K562 (cell line): ENCODE data around the gene POLD4. TPM values are rescaled to one million over a fixed set of nuclear protein-coding genes. Genes with fewer than 3 reads are reported as not detected.

Experiments
- CHD7 ChIP-seq: fragments of 200-600 bp; sonication (generic); IDR thresholded peaks from one replicate; pipeline ENCODE4 v1.6.1; 2012; ENCODE audit warnings: mild to moderate bottlenecking, low read depth, low read length, inconsistent platforms
- E2F1 ChIP-seq: sonication (generic); formaldehyde crosslinking; IDR thresholded peaks from 2 replicates; pipeline ENCODE4 v1.8.1; 2023; ENCODE audit warnings: mild to moderate bottlenecking, missing genetic modification reagents, moderate library complexity
- ESRRA ChIP-seq: fragments of 450-650 bp; IDR thresholded peaks from 2 replicates; pipeline ENCODE4 v1.6.1; 2014; ENCODE audit warnings: low read depth, mild to moderate bottlenecking, moderate library complexity, borderline replicate concordance
- ETS1 ChIP-seq: conservative IDR thresholded peaks from 2 replicates; pipeline ENCODE4 v1.6.1; 2011; ENCODE audit warnings: low read depth, mild to moderate bottlenecking, low read length; ENCODE audit not compliant: control insufficient read depth
- HMBOX1 ChIP-seq: sonication (generic); IDR thresholded peaks from 2 replicates; pipeline ENCODE4 v1.6.1; 2016
- HNRNPUL1 ChIP-seq: fragments of 200-400 bp; formaldehyde crosslinking; IDR thresholded peaks from 2 replicates; pipeline ENCODE4 v1.6.1; 2017; ENCODE audit warnings: low read length
- POLR2AphosphoS5 ChIP-seq: IDR thresholded peaks from 2 replicates; pipeline ENCODE4 v1.6.1; 2011; ENCODE audit warnings: mild to moderate bottlenecking, low read depth, low read length, moderate library complexity; ENCODE audit not compliant: control insufficient read depth, insufficient read depth
- SIN3A ChIP-seq, 2 experiments: fragments of 150-350 bp in 1 of 2; IDR thresholded peaks; 2 replicates each; pipeline ENCODE4 v1.6.1; 2011 to 2016; ENCODE audit warnings: borderline replicate concordance in 2 of 2, low read depth in 2 of 2, low read length in 2 of 2, mild to moderate bottlenecking in 2 of 2, moderate library complexity in 2 of 2; ENCODE audit not compliant: control insufficient read depth in 1 of 2
- SUPT5H ChIP-seq: fragments of 450-650 bp; IDR thresholded peaks from 2 replicates; pipeline ENCODE4 v1.6.1; 2016
- polyA plus RNA-seq, 8 experiments: library from polyadenylated mRNA; depleted of rRNA in 4 of 8; stranded (reverse) in 5 of 8; unstranded in 3 of 8; fragments of >200 nt; fragmentation: Nextera tagmentation in 2 of 8; fragmentation: Illumina TruSeq in 1 of 8; extraction: Ambion mirVana in 2 of 8; extraction: Trizol in 1 of 8; gene quantifications; 2 replicates each; pipeline versions ENCODE4 v1.2.1 to v1.2.3, GENCODE V29; 2011 to 2014; ENCODE audit warnings: inconsistent platforms in 1 of 8, missing spikeins in 1 of 8
- total RNA-seq, 7 experiments: library from RNA; depleted of rRNA in 6 of 7; stranded (reverse); fragments of >200 nt in 6 of 7; fragmentation: Illumina TruSeq in 2 of 7; extraction: Trizol in 2 of 7; gene quantifications; 2 replicates each; pipeline versions ENCODE4 v1.2.1 to v1.2.3, GENCODE V29; 2011 to 2021; ENCODE audit warnings: low replicate concordance in 1 of 7

Gene POLD4
- total and polyA plus RNA-seq, 9 of the 15 experiments (the other 6 are each of a cell fraction or from before 2014, with no cell fraction given) = 5.8 to 64.5 (median 18.3) TPM

- TF ChIP-seq CHD7 (no peak), SUPT5H (peak; percentile 44; the same call in 1 of the 2 replicates), ESRRA (no peak), HMBOX1 (no peak), SIN3A (IDR thresholded peaks at IDR 0.05; ENCODE audit: borderline replicate concordance in 2 of 2, control insufficient read depth in 1 of 2, low read depth in 2 of 2, low read length in 2 of 2) (peak; percentile 39 to 44; a peak in 1 of 4 replicates), ETS1 (0 out of 2 replicates have a peak, but pooled peaks have one; percentile 36), E2F1 (CRISPR knock-in tag) (no peak), POLR2AphosphoS5 (peak; percentile 19; the same call in 1 of the 2 replicates), HNRNPUL1 (no peak)
Measured at GRCh38 chr11:67397536-67397935, 44.2 kb upstream of the POLD4 start (continued).
